Liver (tissue), 9 donors: ENCODE measurements around the gene BRSK1. TPM values are rescaled to one million over a fixed set of nuclear protein-coding genes. Genes with fewer than 3 reads are reported as not detected.

Experiments used
- DNase-seq: peaks from one replicate; pipeline ENCODE4 v3.0.0-alpha.2; 2017; ENCODE audit warnings: low spot score
- H3K27ac ChIP-seq, 2 donors: one replicate each; pipeline ENCODE4 v1.7.0; 2013; ENCODE audit warnings: inconsistent platforms in 2 of 2, low read length in 2 of 2, control low read depth in 1 of 2, low read depth in 1 of 2, mild to moderate bottlenecking in 1 of 2
- H3K27me3 ChIP-seq, 4 donors: one replicate each; pipeline versions ENCODE4 v1.6.1 to v1.7.0; 2013; ENCODE audit warnings: low read length in 3 of 4, inconsistent platforms in 1 of 4, mild to moderate bottlenecking in 1 of 4, moderate library complexity in 1 of 4; ENCODE audit not compliant: control insufficient read depth in 4 of 4, insufficient read depth in 4 of 4
- H3K36me3 ChIP-seq, 4 donors: one replicate each; pipeline versions ENCODE4 v1.6.1 to v1.7.0; 2013; ENCODE audit warnings: low read length in 3 of 4, mild to moderate bottlenecking in 3 of 4, low read depth in 1 of 4, moderate library complexity in 1 of 4; ENCODE audit not compliant: control insufficient read depth in 4 of 4, insufficient read depth in 3 of 4
- H3K4me1 ChIP-seq, 4 donors: one replicate each; pipeline versions ENCODE4 v1.6.1 to v1.7.0; 2013; ENCODE audit warnings: low read length in 3 of 4, mild to moderate bottlenecking in 3 of 4, moderate library complexity in 1 of 4; ENCODE audit not compliant: control insufficient read depth in 4 of 4, insufficient read depth in 4 of 4
- H3K4me3 ChIP-seq, 3 donors: one replicate each; pipeline versions ENCODE4 v1.6.1 to v1.7.0; 2013; ENCODE audit warnings: low read length in 3 of 3, control low read depth in 1 of 3, low read depth in 1 of 3, mild to moderate bottlenecking in 1 of 3
- H3K9ac ChIP-seq, 2 donors: one replicate each; pipeline ENCODE4 v1.7.0; 2013; ENCODE audit warnings: low read length in 2 of 2, mild to moderate bottlenecking in 2 of 2, moderate library complexity in 2 of 2, control low read depth in 1 of 2, low read depth in 1 of 2
- H3K9me3 ChIP-seq, 4 donors: one replicate each; pipeline versions ENCODE4 v1.6.1 to v1.7.0; 2013; ENCODE audit warnings: low read length in 3 of 4; ENCODE audit not compliant: control insufficient read depth in 4 of 4
- EGR1 ChIP-seq, 2 donors: IDR thresholded peaks; 2 replicates each; pipeline ENCODE4 v1.6.1; 2016 to 2018; ENCODE audit warnings: antibody characterized with exemption in 2 of 2, low read depth in 2 of 2
- FOXA1 ChIP-seq: IDR thresholded peaks from 2 replicates; pipeline ENCODE4 v1.6.1; 2016; ENCODE audit warnings: antibody characterized with exemption
- FOXA2 ChIP-seq: IDR thresholded peaks from 2 replicates; pipeline ENCODE4 v1.6.1; 2016; ENCODE audit warnings: antibody characterized with exemption
- GABPA ChIP-seq, 2 donors: IDR thresholded peaks in 1 of 2; conservative IDR thresholded peaks in 1 of 2; 2 replicates each; pipeline ENCODE4 v1.6.1; 2016; ENCODE audit warnings: antibody characterized with exemption in 2 of 2, mild to moderate bottlenecking in 1 of 2, moderate library complexity in 1 of 2
- HNF4A ChIP-seq, 2 donors: conservative IDR thresholded peaks; 2 replicates each; pipeline ENCODE4 v1.6.1; 2016; ENCODE audit warnings: antibody characterized with exemption in 2 of 2, mild to moderate bottlenecking in 2 of 2
- HNF4G ChIP-seq: IDR thresholded peaks from 2 replicates; pipeline ENCODE4 v1.6.1; 2016; ENCODE audit warnings: antibody characterized with exemption
- JUND ChIP-seq, 2 donors: IDR thresholded peaks; 2 replicates each; pipeline ENCODE4 v1.6.1; 2016; ENCODE audit warnings: antibody characterized with exemption in 2 of 2
- NR2F2 ChIP-seq: IDR thresholded peaks from 2 replicates; pipeline ENCODE4 v1.6.1; 2016; ENCODE audit warnings: antibody characterized with exemption
- RAD21 ChIP-seq, 2 donors: IDR thresholded peaks; 2 replicates each; pipeline ENCODE4 v1.6.1; 2016; ENCODE audit warnings: antibody characterized with exemption in 2 of 2, mild to moderate bottlenecking in 2 of 2
- RXRA ChIP-seq, 2 donors: IDR thresholded peaks; 2 replicates each; pipeline ENCODE4 v1.6.1; 2017 to 2018; ENCODE audit warnings: antibody characterized with exemption in 2 of 2, mild to moderate bottlenecking in 1 of 2
- SP1 ChIP-seq: IDR thresholded peaks from 2 replicates; pipeline ENCODE4 v1.6.1; 2018; ENCODE audit warnings: antibody characterized with exemption, mild to moderate bottlenecking
- TAF1 ChIP-seq: conservative IDR thresholded peaks from 2 replicates; pipeline ENCODE4 v1.6.1; 2016; ENCODE audit warnings: antibody characterized with exemption, mild to moderate bottlenecking
- YY1 ChIP-seq: IDR thresholded peaks from 2 replicates; pipeline ENCODE4 v1.6.1; 2016; ENCODE audit warnings: antibody characterized with exemption, mild to moderate bottlenecking
- WGBS: extraction: QIAGEN DNeasy Blood & Tissue Kit; methylation state at CpG from one replicate; pipeline ENCODE4 v1.1.7; 2013; 5-methylcytosine and 5-hydroxymethylcytosine counted together
- polyA plus RNA-seq, 2 donors: library from polyadenylated mRNA; stranded (reverse) in 1 of 2; unstranded in 1 of 2; fragments of 200-250 nt in 1 of 2; fragments of >200 nt in 1 of 2; fragmentation: Nextera tagmentation in 1 of 2; extraction: Ambion mirVana in 1 of 2; gene quantifications; one replicate each; pipeline versions ENCODE4 v1.2.1 to v1.2.3, GENCODE V29; 2013 to 2015
- total RNA-seq, 2 donors: library from RNA; depleted of rRNA; stranded (reverse); fragments of >200 nt; gene quantifications; one replicate each; pipeline ENCODE4 v1.2.3, GENCODE V29; 2014
- TF ChIP-seq, protein P1 (sequence below): IDR thresholded peaks from 2 replicates; pipeline ENCODE4 v1.6.1; 2016; ENCODE audit warnings: antibody characterized with exemption
- TF ChIP-seq, protein P2 (sequence below): IDR thresholded peaks from 2 replicates; pipeline ENCODE4 v1.6.1; 2016; ENCODE audit warnings: antibody characterized with exemption
- TF ChIP-seq, protein P3 (sequence below): IDR thresholded peaks from 2 replicates; pipeline ENCODE4 v1.6.1; 2016; ENCODE audit warnings: antibody characterized with exemption, mild to moderate bottlenecking
- TF ChIP-seq, protein P4 (sequence below): IDR thresholded peaks from 2 replicates; pipeline ENCODE4 v1.6.1; 2016; ENCODE audit warnings: antibody characterized with exemption
- TF ChIP-seq, protein P5 (sequence below): fragments of 150-350 bp; IDR thresholded peaks from 2 replicates; pipeline ENCODE4 v1.5.1; 2017; ENCODE audit warnings: improper control_type of control experiment, low read depth, low read length; ENCODE audit not compliant: missing input control
- donor health status: healthy.
- donor health status: healthy.
- donor health status: healthy.
- donor health status: healthy.
- donor health status: healthy.

Gene BRSK1
- total and polyA plus RNA-seq, 4 donors = 0.10 to 0.65 (median 0.42) TPM; not detected in 1

DNA sequence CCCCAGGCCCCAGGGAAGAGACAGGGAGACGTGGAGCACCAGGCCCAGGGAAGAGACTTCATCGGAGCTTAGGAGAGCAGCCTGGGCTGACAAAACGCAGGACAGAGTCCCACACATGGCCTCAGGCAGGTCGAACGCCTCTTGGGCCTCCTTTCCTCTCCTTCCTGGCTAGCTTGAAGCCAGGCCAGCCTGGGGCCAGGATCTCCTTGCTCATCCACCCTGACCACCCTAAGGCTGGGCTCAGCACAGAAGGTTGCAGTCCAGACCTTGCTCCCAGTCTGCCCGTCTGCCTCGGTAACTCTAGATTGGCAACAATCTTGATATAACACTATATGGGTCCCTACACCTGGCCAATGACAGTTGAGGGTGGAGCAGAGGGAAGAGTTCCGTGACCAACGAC, 35.1 kb upstream of the BRSK1 start:
- Histone ChIP-seq H3K27me3 (no peaks in the 10 kb centered on the region), H3K4me1 (peaks cover 0 to 16% (median 8%) of the 10 kb centered on the region in 4 donors), H3K4me3 (no peak overlapping the region), H3K9me3 (no peaks in the 10 kb centered on the region), H3K27ac (no peak overlapping the region), H3K9ac (no peak overlapping the region), H3K36me3 (peaks cover 6 to 32% (median 17%) of the 10 kb centered on the region in 4 donors)
- no peak for TF ChIP-seq JUND (IDR thresholded peaks at IDR 0.05)
- TF ChIP-seq, protein P1, sequence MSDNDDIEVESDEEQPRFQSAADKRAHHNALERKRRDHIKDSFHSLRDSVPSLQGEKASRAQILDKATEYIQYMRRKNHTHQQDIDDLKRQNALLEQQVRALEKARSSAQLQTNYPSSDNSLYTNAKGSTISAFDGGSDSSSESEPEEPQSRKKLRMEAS = no peak
- TF ChIP-seq, protein P2, sequence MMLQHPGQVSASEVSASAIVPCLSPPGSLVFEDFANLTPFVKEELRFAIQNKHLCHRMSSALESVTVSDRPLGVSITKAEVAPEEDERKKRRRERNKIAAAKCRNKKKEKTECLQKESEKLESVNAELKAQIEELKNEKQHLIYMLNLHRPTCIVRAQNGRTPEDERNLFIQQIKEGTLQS = no peak
- no peak for TF ChIP-seq NR2F2
- no peak for TF ChIP-seq HNF4A (conservative IDR thresholded peaks at IDR 0.05)
- TF ChIP-seq EGR1 (IDR thresholded peaks at IDR 0.05; ENCODE audit: low read depth in 2 of 2) = no peak
- TF ChIP-seq, protein P3, sequence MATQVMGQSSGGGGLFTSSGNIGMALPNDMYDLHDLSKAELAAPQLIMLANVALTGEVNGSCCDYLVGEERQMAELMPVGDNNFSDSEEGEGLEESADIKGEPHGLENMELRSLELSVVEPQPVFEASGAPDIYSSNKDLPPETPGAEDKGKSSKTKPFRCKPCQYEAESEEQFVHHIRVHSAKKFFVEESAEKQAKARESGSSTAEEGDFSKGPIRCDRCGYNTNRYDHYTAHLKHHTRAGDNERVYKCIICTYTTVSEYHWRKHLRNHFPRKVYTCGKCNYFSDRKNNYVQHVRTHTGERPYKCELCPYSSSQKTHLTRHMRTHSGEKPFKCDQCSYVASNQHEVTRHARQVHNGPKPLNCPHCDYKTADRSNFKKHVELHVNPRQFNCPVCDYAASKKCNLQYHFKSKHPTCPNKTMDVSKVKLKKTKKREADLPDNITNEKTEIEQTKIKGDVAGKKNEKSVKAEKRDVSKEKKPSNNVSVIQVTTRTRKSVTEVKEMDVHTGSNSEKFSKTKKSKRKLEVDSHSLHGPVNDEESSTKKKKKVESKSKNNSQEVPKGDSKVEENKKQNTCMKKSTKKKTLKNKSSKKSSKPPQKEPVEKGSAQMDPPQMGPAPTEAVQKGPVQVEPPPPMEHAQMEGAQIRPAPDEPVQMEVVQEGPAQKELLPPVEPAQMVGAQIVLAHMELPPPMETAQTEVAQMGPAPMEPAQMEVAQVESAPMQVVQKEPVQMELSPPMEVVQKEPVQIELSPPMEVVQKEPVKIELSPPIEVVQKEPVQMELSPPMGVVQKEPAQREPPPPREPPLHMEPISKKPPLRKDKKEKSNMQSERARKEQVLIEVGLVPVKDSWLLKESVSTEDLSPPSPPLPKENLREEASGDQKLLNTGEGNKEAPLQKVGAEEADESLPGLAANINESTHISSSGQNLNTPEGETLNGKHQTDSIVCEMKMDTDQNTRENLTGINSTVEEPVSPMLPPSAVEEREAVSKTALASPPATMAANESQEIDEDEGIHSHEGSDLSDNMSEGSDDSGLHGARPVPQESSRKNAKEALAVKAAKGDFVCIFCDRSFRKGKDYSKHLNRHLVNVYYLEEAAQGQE = no peak
- no peak for TF ChIP-seq RXRA (IDR thresholded peaks at IDR 0.05)
- TF ChIP-seq, protein P4, sequence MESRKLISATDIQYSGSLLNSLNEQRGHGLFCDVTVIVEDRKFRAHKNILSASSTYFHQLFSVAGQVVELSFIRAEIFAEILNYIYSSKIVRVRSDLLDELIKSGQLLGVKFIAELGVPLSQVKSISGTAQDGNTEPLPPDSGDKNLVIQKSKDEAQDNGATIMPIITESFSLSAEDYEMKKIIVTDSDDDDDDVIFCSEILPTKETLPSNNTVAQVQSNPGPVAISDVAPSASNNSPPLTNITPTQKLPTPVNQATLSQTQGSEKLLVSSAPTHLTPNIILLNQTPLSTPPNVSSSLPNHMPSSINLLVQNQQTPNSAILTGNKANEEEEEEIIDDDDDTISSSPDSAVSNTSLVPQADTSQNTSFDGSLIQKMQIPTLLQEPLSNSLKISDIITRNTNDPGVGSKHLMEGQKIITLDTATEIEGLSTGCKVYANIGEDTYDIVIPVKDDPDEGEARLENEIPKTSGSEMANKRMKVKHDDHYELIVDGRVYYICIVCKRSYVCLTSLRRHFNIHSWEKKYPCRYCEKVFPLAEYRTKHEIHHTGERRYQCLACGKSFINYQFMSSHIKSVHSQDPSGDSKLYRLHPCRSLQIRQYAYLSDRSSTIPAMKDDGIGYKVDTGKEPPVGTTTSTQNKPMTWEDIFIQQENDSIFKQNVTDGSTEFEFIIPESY = no peak
- TF ChIP-seq GABPA (IDR thresholded peaks at IDR 0.05 in 1 of 2, conservative IDR thresholded peaks at IDR 0.05 in 1 of 2) = no peak
- TF ChIP-seq FOXA1 = no peak
- no peak for TF ChIP-seq FOXA2
- TF ChIP-seq HNF4G = no peak
- no peak for TF ChIP-seq RAD21 (IDR thresholded peaks at IDR 0.05)
- no peak for TF ChIP-seq YY1
- TF ChIP-seq, protein P5, sequence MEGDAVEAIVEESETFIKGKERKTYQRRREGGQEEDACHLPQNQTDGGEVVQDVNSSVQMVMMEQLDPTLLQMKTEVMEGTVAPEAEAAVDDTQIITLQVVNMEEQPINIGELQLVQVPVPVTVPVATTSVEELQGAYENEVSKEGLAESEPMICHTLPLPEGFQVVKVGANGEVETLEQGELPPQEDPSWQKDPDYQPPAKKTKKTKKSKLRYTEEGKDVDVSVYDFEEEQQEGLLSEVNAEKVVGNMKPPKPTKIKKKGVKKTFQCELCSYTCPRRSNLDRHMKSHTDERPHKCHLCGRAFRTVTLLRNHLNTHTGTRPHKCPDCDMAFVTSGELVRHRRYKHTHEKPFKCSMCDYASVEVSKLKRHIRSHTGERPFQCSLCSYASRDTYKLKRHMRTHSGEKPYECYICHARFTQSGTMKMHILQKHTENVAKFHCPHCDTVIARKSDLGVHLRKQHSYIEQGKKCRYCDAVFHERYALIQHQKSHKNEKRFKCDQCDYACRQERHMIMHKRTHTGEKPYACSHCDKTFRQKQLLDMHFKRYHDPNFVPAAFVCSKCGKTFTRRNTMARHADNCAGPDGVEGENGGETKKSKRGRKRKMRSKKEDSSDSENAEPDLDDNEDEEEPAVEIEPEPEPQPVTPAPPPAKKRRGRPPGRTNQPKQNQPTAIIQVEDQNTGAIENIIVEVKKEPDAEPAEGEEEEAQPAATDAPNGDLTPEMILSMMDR = no peak
- no peak for TF ChIP-seq SP1
- no peak for TF ChIP-seq TAF1
- no peak for DNase-seq
- WGBS = 87% methylated on average over 9 of the region's 9 CpGs
